DND-41 (cell line): Measurements from ENCODE around the gene FRS2.

Experiments used
- CTCF ChIP-seq: IDR thresholded peaks from 2 replicates; pipeline ENCODE4 v1.5.1; 2012; ENCODE audit warnings: borderline replicate concordance, low read length, moderate library complexity, mild to moderate bottlenecking; ENCODE audit not compliant: poor library complexity, severe bottlenecking; ENCODE audit errors: extremely low read depth
- EZH2 ChIP-seq: IDR thresholded peaks from 3 replicates; pipeline ENCODE4 v1.6.1; 2012; ENCODE audit warnings: borderline replicate concordance, low read depth, mild to moderate bottlenecking, moderate library complexity, low read length, inconsistent platforms; ENCODE audit not compliant: severe bottlenecking

DNA sequence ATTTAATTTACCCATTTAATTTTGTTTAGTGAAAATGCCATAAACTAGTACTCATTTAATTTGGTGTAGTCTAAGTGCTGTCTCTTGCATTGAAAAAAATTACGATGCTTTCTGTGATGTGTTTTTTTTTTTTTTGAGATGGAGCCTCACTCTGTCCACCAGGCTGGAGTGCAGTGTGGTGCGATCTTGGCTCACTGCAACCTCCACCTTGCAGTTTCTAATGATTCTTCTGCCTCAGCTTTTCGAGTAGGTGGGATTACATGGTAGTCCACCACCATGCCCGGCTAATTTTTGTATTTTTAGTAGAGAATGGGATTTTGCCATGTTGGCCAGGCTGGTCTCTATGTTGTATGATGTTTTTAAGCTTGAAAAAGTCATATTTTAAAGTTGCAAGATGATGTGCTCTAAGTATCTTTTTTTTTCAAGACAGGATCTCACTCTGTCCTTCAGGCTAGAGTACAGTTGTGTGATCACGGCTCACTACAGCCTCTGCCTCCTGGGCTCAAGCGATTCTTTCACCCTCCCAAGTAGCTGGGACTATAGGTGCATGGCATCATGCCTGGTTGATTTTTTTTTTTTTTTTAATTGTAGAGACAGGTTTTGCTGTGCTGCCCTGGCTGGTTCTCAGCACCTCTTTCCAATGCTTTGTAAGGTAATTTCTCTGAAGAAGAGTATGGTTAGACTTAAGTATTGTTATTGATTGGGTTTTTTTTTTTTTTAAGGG is 131.9 kb downstream of the FRS2 start:
- no peak for TF ChIP-seq CTCF
- no peak for TF ChIP-seq EZH2
